ENCODE measurements around the gene CNTNAP2.

DNA sequence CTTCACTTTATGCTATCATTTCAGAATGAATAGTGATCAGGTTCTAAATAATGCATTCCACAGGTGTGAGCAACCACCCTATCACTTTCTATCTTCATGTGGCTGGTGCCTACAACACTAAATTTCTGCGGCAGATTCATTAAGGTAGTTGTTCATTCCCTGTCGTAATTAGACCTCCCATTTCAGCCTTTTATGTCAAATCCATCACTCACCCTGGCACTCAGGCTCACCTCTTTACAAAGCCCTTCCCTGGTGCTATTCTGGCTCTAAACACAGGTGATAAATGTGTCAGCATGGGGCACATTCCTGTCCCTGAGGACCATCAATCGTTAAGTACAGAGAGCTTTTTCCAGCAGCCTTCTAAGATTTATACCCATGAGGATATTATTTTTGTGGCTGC, 2173.9 kb downstream of the CNTNAP2 start:
- no peak for TF ChIP-seq POLR2A (IDR thresholded peaks at IDR 0.05)
- TF ChIP-seq, protein P1, sequence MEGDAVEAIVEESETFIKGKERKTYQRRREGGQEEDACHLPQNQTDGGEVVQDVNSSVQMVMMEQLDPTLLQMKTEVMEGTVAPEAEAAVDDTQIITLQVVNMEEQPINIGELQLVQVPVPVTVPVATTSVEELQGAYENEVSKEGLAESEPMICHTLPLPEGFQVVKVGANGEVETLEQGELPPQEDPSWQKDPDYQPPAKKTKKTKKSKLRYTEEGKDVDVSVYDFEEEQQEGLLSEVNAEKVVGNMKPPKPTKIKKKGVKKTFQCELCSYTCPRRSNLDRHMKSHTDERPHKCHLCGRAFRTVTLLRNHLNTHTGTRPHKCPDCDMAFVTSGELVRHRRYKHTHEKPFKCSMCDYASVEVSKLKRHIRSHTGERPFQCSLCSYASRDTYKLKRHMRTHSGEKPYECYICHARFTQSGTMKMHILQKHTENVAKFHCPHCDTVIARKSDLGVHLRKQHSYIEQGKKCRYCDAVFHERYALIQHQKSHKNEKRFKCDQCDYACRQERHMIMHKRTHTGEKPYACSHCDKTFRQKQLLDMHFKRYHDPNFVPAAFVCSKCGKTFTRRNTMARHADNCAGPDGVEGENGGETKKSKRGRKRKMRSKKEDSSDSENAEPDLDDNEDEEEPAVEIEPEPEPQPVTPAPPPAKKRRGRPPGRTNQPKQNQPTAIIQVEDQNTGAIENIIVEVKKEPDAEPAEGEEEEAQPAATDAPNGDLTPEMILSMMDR (IDR thresholded peaks at IDR 0.05), result no peak

All from testis (tissue), 2 donors.